Measurements from ENCODE around the gene CFAP46.

The CFAP46 gene

DNA sequence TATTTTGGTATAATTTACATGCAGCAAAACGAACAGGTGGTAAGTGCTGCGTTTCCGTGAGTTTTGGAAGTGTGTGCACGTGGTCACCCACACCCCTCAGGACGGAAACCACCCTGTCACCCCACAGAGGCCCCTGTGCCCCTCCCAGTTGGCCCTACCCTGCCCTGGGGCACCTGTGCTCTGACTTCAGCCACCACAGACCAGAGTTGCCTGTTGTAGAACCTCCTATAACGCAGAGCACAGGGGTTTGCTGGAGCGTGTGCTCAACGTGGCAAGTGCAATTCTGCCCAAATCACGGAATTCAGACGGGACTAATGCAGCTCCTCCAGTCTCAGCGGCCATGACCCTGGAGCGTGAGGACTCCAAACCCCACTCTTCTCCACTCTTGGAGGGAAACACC is 9.6 kb upstream of the CFAP46 start:
- in situ Hi-C loops (cut with HindIII; ENCODE audit: low pct_ligation_motif_present, low pct_unique_long_range_greater_than_20kb, low sequenced_read_pairs), result no loop called here
- DNase-seq, result no peak

DNA sequence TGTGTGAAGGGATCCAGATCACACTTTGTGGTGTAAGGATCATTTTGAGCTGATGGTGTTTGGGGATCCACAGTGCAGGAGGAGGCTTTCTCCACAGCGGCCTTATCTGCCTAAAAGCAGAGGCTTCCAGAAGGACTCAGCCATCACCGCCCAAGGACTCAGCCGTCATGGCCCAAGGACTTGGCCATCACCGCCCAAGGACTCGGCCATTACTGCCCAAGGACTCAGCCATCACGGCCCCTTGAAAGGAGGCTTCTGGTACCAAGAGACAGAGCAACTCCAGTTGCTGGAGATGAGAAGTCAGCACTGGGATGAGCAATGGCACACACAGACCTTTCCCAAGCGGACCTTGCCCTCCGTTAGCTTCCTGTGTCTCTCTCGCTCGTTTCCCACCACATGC is 6.0 kb upstream of the CFAP46 start:
- DNase-seq, result no peak
- in situ Hi-C loops (cut with HindIII; ENCODE audit: low pct_ligation_motif_present, low pct_unique_long_range_greater_than_20kb, low sequenced_read_pairs), result no loop called here

DNA sequence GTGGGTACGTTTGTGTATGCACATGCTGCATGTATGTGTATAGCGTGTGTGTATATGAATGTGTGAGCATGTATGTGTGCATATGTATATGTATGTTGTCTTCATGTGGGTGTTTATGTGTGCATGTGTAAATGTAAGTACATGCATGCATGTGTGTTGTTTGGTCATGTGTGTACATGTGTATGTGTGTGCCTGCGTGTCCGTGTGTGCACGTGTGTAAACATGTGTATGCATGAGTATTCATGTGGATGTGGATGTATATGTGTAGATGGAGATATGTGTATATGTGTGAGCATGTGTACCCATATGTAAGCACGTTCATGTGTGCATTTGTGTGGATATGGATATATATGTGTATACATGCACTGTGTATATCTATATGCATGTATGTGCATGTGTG is 5.5 kb upstream of the CFAP46 start:
- in situ Hi-C loops (cut with HindIII; ENCODE audit: low pct_ligation_motif_present, low pct_unique_long_range_greater_than_20kb, low sequenced_read_pairs), result no loop called here
- no peak for DNase-seq

DNA sequence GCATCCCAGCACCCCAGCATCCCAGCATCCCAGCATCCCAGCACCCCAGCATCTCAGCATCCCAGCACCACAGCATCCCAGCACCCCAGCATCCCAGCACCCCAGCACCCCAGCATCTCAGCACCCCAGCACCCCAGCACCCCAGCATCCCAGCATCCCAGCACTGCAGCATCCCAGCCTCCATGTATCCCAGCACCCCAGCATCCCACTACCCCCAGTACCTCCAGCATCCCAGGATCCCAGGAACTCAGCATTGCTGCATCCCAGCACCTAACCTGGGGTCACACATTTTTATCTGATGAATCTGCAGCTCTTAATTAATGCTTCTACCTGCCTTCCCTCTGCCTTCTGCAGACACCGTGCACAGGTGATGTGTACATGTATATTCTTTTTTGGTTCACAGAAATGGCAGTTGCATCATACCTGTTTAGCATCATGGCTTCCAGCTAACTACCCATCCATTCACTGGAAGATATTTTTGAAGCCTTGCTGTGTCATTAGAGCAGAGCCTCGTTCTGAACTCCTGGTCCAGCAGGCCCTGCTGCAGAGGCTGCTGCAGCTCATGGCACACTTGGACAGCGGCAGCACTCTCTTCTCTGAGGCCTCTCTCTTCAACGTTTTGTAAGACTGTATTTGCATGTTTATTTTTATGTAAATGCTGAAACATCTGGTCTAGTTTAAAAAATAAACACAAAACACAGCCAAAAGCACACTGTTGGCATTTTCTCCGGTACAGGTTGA is 4.6 kb upstream of the CFAP46 start:
- in situ Hi-C loops (cut with HindIII; ENCODE audit: low pct_ligation_motif_present, low pct_unique_long_range_greater_than_20kb, low sequenced_read_pairs), result no loop called here
- no peak for DNase-seq

DNA sequence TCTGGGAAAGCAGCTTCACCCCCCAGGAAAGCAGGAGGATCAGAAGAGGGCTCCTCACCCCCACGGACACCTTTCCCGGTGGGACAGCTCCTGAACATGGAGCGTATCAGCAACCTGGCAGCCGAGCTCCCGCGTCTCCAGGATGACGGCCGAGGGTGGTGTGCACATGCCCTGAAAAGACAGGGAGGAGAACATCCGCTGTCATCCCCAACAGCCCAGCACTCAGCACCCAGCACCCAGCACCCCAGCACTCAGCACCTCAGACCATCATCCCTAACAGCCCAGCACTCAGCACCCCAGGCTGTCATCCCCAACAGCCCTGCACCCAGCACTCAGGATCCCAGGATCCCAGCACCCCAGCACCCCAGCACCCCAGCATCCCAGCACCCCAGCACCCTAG is 3.9 kb upstream of the CFAP46 start:
- DNase-seq, result no peak
- in situ Hi-C loops (cut with HindIII; ENCODE audit: low pct_ligation_motif_present, low pct_unique_long_range_greater_than_20kb, low sequenced_read_pairs), result no loop called here

DNA sequence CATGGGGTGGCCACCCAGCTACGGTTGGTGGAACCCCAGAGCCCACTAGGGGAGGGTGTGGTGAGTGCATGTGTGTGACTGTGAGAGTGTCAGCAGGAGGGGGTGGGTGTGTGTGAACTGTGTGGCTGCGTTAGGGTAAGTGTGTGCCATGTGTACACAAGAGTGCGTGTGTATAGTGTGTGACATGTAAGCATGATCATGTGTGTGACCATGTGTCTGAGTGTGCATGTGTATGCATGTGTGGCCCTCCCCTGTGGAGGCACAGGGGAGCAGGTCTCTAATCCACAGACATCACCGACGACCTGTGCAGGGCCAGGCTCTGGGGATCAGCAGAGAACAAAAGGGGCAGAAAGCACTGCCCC is 3.5 kb upstream of the CFAP46 start:
- DNase-seq, result no peak
- in situ Hi-C loops (cut with HindIII; ENCODE audit: low pct_ligation_motif_present, low pct_unique_long_range_greater_than_20kb, low sequenced_read_pairs), result no loop called here

DNA sequence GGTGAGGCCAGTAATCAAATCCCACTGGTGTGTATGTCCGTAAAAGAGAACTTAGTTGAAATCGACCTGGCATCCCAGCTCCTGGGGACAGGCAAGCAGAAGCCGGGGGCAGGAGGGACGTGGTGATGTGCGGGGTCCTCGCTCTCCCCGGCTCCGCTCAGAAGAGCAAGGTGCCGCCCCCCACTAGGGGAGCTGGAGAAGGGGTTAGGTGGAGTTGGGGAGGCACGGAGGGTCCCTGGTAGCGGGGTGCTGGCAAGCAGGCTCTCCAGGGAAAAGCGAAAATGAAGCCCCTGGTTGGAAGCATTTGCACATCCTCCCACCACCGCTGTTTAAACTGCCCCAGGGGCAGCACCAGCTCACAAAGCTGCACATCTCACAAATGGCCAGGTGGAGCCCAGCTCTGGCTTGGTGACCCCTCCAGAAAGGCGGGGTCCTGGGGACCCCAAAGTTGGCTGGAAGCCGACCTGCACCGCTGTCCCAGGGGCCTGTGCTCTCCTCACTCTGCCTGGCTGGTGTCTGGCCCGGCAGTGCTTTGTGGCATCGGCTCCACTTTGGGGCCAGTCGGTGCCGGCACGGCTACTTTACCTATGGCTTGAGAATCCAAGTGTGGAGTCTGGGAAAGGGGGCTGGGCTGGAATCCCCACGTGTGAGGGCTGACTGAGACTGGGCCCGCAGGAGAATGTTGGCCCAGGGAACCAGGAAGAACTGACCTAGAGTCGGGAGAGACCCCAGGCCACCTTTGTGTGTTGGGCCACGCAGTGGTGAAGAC is 2.9 kb upstream of the CFAP46 start:
- in situ Hi-C loops (cut with HindIII; ENCODE audit: low pct_ligation_motif_present, low pct_unique_long_range_greater_than_20kb, low sequenced_read_pairs), result no loop called here
- no peak for DNase-seq

DNA sequence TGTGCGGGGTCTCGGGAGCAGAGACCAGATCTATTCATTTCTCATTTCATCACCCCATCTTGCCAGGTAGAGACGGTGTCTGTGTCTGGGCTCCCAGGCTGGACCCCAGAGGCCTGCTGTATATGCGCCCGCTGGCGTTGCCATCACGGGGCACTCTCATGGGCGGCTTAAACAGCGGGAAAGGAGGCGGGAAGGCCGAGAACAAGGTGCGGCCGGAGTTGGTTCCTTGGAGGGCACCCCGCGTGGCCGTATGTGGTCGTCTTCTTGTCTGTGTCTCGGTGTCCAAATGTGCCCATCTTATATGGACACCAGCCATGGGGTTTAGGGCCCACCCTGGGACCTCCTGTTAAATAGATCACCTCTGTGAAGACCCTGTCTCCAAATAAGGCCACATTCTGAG is 2.1 kb upstream of the CFAP46 start:
- in situ Hi-C loops (cut with HindIII; ENCODE audit: low pct_ligation_motif_present, low pct_unique_long_range_greater_than_20kb, low sequenced_read_pairs), result no loop called here
- DNase-seq, result no peak

DNA sequence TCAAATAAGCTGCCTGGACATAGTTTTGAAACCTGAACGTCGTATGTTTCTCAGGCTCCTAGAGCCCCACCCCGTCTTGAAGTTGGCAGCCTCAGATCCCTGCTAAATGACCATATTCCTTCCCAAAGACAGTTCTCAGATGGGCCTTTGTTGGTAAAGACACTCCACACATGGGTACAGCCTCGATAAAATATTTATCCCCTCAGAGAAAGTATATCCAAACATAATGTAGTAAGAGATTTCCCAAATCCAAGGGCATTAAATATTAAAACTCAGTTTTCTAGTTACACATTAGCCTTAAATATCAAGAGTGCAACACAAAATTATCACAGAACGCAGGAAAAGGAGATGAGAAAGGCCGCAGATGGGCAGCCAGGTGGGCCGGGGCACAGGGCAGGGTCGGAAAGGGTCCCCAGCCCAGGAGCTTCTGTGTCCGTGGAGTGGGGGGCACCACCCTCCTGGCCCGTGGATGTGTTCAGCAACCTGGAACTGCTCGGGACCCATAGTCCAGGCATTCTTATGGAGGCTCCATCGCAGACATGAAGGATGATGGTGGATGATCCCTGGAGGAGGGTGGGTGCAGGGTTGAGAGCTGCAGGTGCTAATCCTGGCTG is 1.5 kb upstream of the CFAP46 start:
- DNase-seq, result no peak
- in situ Hi-C loops (cut with HindIII; ENCODE audit: low pct_ligation_motif_present, low pct_unique_long_range_greater_than_20kb, low sequenced_read_pairs), result no loop called here

DNA sequence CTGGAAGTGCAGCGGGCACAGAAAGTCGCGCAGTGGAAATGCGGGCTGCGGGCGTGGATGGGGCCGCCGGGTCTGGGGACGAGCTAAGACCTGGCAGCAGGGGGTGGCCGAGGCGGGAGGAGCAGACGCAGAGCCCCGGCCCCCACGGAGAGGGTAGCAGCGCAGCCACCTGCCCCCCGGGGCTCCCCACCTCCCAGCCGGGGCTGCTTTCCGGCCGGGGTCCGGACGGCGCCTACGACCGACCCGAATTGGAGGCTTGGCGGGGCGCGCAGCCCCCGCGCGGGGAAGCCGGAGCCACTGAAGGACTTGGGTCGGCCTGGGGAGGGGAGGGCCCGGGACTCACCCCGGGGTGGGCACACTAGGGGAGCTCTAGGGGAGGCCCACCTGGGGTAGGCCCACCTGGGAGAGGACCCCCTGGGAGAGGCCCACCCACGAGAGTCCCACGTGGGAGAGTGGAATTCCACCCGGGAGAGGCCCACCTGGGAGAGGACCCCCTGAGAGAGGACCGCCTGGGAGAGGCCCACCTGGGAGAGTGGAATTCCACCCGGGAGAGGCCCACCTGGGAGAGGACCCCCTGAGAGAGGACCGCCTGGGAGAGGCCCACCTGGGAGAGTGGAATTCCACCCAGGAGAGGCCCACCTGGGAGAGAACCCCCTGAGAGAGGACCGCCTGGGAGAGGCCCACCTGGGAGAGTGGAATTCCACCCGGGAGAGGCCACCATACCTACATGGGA is 854 bp upstream of the CFAP46 start:
- in situ Hi-C loops (cut with HindIII; ENCODE audit: low pct_ligation_motif_present, low pct_unique_long_range_greater_than_20kb, low sequenced_read_pairs), result no loop called here
- DNase-seq, result no peak

DNA sequence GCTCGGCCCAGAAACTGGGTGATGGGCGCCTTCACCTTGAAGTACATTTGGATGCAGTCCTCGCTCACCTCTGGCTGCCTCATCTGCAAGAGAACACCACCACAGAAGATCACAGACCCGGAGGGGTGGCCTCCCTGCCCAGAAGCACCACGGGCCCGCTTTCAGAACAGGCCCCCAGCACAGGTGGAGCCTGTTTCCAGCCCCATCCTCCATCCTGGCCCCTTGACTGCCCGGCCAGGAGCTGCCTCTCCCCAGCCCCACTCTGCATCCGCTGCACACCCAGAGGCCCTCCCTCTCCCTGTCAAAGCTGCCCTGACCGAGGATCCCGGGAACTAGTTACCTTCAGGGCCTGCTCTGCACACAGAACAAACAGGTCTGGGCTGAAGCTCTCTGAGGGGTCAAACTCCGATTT is 724 bp downstream of the CFAP46 start:
- in situ Hi-C loops (cut with HindIII; ENCODE audit: low pct_ligation_motif_present, low pct_unique_long_range_greater_than_20kb, low sequenced_read_pairs), result no loop called here

DNA sequence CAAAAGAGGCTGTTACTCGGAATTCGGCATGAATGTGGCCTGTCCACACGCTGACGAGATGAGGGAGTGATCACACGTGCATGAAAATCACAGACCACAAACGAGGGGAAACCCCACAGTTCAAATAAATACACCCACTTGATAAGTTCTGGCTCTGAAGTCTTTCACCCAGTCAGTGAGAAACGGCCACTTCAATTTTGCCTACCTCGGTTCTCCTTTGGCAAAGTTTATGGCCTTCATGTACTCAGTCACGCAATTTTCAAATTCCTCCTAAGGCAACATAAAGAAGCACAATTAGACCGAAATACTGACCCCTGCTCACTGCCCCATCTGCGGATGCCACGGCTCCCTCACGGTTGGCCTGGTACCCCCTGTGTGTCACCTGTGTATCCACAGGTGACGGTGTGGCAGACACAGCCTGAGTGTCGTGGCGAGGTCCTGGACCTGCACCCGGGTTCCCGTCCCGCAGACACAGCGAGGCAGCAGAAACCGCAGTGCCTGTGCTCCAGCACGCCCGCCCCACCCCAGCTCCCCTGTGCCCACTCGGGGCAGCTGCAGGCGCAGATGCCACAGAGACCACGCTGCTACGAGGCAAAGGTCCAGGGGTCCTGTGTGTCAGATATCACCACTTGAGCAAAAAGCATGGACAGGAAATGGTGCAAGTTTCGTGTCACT is 1.4 kb downstream of the CFAP46 start:
- DNase-seq, result no peak
- in situ Hi-C loops (cut with HindIII; ENCODE audit: low pct_ligation_motif_present, low pct_unique_long_range_greater_than_20kb, low sequenced_read_pairs), result no loop called here

More for the DNA sequence above, 724 bp downstream of the CFAP46 start:
- no peak for DNase-seq

DNA sequence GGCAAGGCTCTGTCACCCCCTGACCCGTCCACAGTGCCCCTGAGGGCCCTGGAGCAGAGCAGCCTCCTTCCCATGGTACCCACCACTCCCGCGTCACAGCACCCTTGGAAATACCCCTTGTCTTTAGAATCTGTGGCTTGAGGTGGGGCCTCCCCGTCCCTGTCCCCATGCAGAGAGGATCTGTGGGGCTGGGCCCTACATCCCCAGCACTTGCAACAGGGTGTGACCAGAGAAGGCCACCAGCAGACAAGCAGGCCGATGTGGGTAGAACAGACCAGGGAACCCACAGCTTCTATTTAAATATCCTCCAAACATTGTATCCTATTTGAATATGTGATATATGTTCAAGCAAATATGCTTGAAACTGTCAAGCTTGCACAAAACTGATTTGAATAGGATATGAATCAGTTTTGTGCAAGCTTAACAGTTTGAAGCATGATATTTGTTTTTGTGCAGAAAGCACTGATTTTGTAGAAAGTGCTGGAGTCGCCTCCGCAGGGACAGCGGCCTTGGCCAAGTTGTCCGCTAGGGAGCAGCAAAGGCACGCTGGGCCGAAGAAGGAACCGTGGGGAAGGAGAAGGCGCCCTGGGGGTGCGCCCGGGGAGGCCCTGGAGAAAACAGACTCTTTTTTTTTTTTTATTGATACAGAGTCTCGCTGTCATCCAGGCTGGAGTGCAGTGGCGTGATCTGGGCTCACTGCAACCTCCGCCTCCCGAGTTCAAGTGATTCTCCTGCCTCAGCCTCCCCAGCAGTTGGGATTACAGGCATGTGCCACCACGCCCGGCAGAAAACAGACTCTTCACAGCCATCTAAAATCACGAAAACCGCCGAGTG is 2.2 kb downstream of the CFAP46 start:
- in situ Hi-C loops (cut with HindIII; ENCODE audit: low pct_ligation_motif_present, low pct_unique_long_range_greater_than_20kb, low sequenced_read_pairs), result no loop called here
- DNase-seq, result no peak

DNA sequence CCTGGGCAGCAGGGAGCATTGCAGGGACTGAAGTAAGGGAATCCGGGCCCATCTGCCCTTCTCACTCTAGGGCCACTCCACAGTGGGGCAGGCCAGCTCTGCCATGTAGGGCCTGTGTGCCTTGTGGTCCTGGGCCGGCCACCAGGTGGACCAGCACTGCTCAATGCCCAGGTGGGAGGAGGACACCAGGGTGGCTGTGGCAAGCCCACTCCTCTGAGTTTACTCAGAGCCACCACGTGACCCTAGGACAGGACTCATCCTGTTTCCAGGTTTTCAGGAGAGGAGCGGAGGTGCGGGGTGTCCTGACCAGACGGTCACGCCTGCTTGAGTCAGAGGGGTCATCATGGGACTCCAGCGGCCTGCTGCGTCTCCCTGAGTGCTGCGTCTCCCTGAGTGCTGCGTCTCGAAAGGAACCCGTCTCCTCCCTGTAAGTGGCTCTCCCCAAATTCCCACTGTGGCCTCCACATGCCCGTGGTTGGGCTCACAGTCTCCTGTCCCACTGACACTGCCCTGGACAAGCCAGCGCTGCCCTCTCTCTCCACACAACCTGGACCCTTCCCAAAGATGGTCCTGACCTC is 2.9 kb downstream of the CFAP46 start:
- in situ Hi-C loops (cut with HindIII; ENCODE audit: low pct_ligation_motif_present, low pct_unique_long_range_greater_than_20kb, low sequenced_read_pairs), result no loop called here
- DNase-seq, result no peak

DNA sequence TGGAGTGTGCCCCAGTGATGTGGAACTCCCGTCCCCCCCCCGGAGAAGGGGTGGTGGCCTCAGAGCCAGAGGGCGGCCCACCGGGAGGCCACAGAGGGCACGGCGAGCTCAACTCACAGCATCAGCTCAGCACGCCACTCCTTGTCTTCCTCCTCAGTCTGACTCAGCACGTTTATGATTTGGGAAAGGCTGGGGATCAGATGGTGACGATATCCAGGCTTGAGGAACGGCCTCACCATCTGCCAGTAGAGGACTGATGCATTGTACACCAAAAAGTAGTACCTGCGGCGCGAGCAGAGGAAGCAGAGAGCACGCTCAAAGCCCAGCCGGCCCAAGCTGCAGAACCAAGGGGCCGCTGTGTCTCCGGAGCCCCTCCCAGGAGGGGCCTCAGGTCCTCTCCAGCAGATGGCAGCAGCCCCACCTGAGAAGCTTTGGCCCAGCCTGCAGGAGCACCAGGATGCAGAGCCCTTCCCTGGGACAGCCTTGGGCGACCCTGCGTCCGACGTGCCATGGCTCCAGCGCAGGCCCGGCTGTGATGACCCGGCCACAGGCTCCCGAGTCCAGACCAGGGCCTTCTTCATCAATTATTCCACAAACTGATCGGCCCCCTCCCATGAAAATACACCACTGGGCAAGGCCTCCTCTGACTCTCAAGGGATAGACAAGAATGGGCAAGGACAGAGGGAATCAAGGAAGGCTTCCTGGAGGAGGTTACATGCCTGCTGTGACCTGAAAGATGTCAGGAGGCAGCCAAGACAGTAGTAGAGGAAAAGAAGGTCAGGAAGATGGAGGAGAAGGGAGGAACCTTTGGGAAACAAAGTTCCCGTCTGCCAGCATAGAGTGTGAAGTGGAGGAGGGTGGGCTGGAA is 3.7 kb downstream of the CFAP46 start:
- in situ Hi-C loops (cut with HindIII; ENCODE audit: low pct_ligation_motif_present, low pct_unique_long_range_greater_than_20kb, low sequenced_read_pairs), result no loop called here
- DNase-seq, result peak; percentile 34

DNA sequence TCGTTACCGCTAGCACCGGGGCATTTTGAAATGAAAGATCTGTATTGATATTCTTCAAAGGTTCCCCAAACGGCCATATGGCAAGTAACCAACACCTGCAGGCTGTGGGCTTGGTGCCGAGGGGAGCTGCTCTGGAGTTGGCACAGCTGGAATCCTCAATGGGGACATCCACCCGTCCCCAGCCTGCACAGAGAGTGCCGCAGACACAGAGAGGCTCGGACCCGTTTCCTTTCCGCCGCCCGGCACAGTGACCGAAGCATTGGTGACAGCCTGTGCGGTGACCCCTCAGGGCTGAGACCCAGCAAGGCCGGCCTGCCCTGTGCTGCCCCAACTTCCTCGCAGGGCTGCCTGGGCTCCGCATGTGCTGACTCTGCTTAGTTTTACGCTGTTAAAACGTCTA is 4.5 kb downstream of the CFAP46 start:
- DNase-seq, result no peak
- in situ Hi-C loops (cut with HindIII; ENCODE audit: low pct_ligation_motif_present, low pct_unique_long_range_greater_than_20kb, low sequenced_read_pairs), result no loop called here

DNA sequence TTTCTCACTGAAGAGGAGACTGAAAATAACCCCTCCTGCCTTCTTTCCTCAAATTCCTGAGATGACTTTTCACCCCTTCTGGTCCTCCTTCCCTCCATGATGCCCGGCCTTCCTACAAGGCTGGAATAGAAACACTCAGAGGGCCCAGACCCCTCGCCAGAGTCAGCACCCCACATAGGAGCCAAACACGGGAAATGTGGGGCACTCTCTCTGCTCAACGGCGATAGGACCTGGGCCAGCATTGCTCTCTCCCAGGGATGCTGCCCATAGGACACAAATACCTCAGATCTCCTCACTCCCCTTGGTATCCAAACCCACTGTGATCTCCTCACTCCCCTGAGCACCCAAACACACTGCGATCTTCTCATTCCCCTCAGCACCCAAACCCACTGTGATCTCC is 7.4 kb downstream of the CFAP46 start:
- in situ Hi-C loops (cut with HindIII; ENCODE audit: low pct_ligation_motif_present, low pct_unique_long_range_greater_than_20kb, low sequenced_read_pairs), result no loop called here

More for the DNA sequence above, 7.4 kb downstream of the CFAP46 start:
- DNase-seq, result no peak

Measured in ACHN (cell line).